Measurements from ENCODE around the gene CYP1A2. TPM values are rescaled to one million over a fixed set of nuclear protein-coding genes. Genes with fewer than 3 reads are reported as not detected.

The CYP1A2 gene
- total and polyA plus RNA-seq, 9 of the 15 experiments (the other 6 are each of a cell fraction or from before 2014, with no cell fraction given) = not detected

- TF ChIP-seq ZBTB11 (CRISPR knock-in tag; IDR thresholded peaks at IDR 0.05) (peak in 1 of 3 experiments; percentile 20; a peak in 1 of 6 replicates), CCNT2 (IDR thresholded peaks at IDR 0.05; ENCODE audit: borderline replicate concordance, extremely low read depth, insufficient read length, low read depth, low read length) (no peak), NR2C1 (IDR thresholded peaks at IDR 0.05) (no peak), NR2C1 (tag; IDR thresholded peaks at IDR 0.05) (no peak), PKNOX1 (IDR thresholded peaks at IDR 0.05) (no peak), NKRF (IDR thresholded peaks at IDR 0.05; ENCODE audit: borderline replicate concordance) (peak; percentile 77; the same call in 1 of the 2 replicates), NR3C1 (CRISPR knock-in tag; IDR thresholded peaks at IDR 0.05) (no peak), HNRNPH1 (optimal IDR thresholded peaks at IDR 0.05; ENCODE audit: low read depth, low read length) (no peak), GTF2B (IDR thresholded peaks at IDR 0.05; ENCODE audit: extremely low read depth, insufficient read length) (no peak), POLR3A (IDR thresholded peaks at IDR 0.05; ENCODE audit: borderline replicate concordance, extremely low read depth, insufficient read depth, insufficient read length) (no peak), ZNF586 (CRISPR knock-in tag; conservative IDR thresholded peaks at IDR 0.05) (no peak), POLR2AphosphoS5 (IDR thresholded peaks at IDR 0.05; ENCODE audit: control insufficient read depth, insufficient read depth, low read depth, low read length) (no peak), RFX7 (CRISPR knock-in tag; IDR thresholded peaks at IDR 0.05) (no peak), ATF7 (IDR thresholded peaks at IDR 0.05) (0 out of 2 replicates have a peak, but pooled peaks have one; percentile 23), SREBF1 (IDR thresholded peaks at IDR 0.05; ENCODE audit: borderline replicate concordance, low read depth, low read length) (no peak), ZNF699 (CRISPR knock-in tag; IDR thresholded peaks at IDR 0.05; ENCODE audit: insufficient replicate concordance) (no peak), BHLHE40 (IDR thresholded peaks at IDR 0.05; ENCODE audit: low read length) (peak; percentile 73), RBM15 (IDR thresholded peaks at IDR 0.05; ENCODE audit: insufficient read depth, low read length) (no peak), CHD4 (IDR thresholded peaks at IDR 0.05; ENCODE audit: insufficient read depth, insufficient replicate concordance, low read depth, low read length, poor library complexity, severe bottlenecking) (no peak)
Observed at GRCh38 chr15:74783072-74783807, 34.6 kb downstream of the CYP1A2 start (continued).

All from K562 (cell line).